ENCODE measurements around the gene MAPRE3. TPM values are rescaled to one million over a fixed set of nuclear protein-coding genes. Genes with fewer than 3 reads are reported as not detected.

Gene MAPRE3
- total and polyA plus RNA-seq, 5 donors from 2014 or later = 0.38 to 1.7 (median 0.68) TPM

- H3K27me3 ChIP-seq (ENCODE audit: control insufficient read depth, insufficient read depth, low read length) = no peaks in the 10 kb centered on the region
- H3K4me1 ChIP-seq (ENCODE audit: control insufficient read depth, insufficient read depth, low read length, poor library complexity, severe bottlenecking) = no peaks in the 10 kb centered on the region
- H3K36me3 Mint-ChIP-seq = peaks cover 7% of the 10 kb centered on the region
- H3K27me3 Mint-ChIP-seq = no peaks in the 10 kb centered on the region
- H3K4me3 Mint-ChIP-seq = no peak overlapping the region
- H3K9me3 ChIP-seq (ENCODE audit: control insufficient read depth in 2 of 2, low read length in 2 of 2) = no peaks in the 10 kb centered on the region
- no peak overlapping the region for H3K27ac ChIP-seq (ENCODE audit: insufficient read depth, low read length, poor library complexity, severe bottlenecking)
- ATAC-seq (ENCODE audit: low read depth in 2 of 2) = no peak
- no peak overlapping the region for H3K27ac Mint-ChIP-seq
- no peaks in the 10 kb centered on the region for H3K9me3 Mint-ChIP-seq
- no peak for DNase-seq
- no peak overlapping the region for H3K4me3 ChIP-seq (ENCODE audit: low read depth, low read length)
- no peaks in the 10 kb centered on the region for H3K4me1 Mint-ChIP-seq
- H3K36me3 ChIP-seq (ENCODE audit: control insufficient read depth, insufficient read depth, low read length) = no peaks in the 10 kb centered on the region
Observed at GRCh38 chr2:27019931-27020855, 49.8 kb downstream of the MAPRE3 start.

- Mint-ChIP-seq H3K4me3 (no peak overlapping the region), H3K27ac (peak overlapping the region in 1 of 3 donors; percentile 38), H3K4me1 (no peaks in the 10 kb centered on the region)
Observed at GRCh38 chr2:27021253-27022049, 51.0 kb downstream of the MAPRE3 start.

GRCh38 chr2:27023740-27024139 is 53.3 kb downstream of the MAPRE3 start:
- Mint-ChIP-seq H3K27me3 (no peaks in the 10 kb centered on the region), H3K36me3 (peaks cover 7% of the 10 kb centered on the region), H3K9me3 (no peaks in the 10 kb centered on the region), H3K27ac (no peak overlapping the region), H3K4me3 (no peak overlapping the region), H3K4me1 (no peaks in the 10 kb centered on the region)
- no peaks in the 10 kb centered on the region for H3K4me1 ChIP-seq (ENCODE audit: control insufficient read depth, insufficient read depth, low read length, poor library complexity, severe bottlenecking)
- DNase-seq (no peak), ATAC-seq (ENCODE audit: low read depth in 2 of 2) (no peak)
- no peak overlapping the region for H3K27ac ChIP-seq (ENCODE audit: insufficient read depth, low read length, poor library complexity, severe bottlenecking)
- H3K9me3 ChIP-seq (ENCODE audit: control insufficient read depth in 2 of 2, low read length in 2 of 2) = no peaks in the 10 kb centered on the region
- no peaks in the 10 kb centered on the region for H3K27me3 ChIP-seq (ENCODE audit: control insufficient read depth, insufficient read depth, low read length)
- peaks cover 4% of the 10 kb centered on the region for H3K36me3 ChIP-seq (ENCODE audit: control insufficient read depth, insufficient read depth, low read length)
- H3K4me3 ChIP-seq (ENCODE audit: low read depth, low read length) = no peak overlapping the region

More at GRCh38 chr2:27021253-27022049, 51.0 kb downstream of the MAPRE3 start:
- H3K36me3 Mint-ChIP-seq = peaks cover 7% of the 10 kb centered on the region
- no peak overlapping the region for H3K27ac ChIP-seq (ENCODE audit: insufficient read depth, low read length, poor library complexity, severe bottlenecking)
- H3K9me3 ChIP-seq (ENCODE audit: control insufficient read depth in 2 of 2, low read length in 2 of 2) = no peaks in the 10 kb centered on the region
- H3K4me1 ChIP-seq (ENCODE audit: control insufficient read depth, insufficient read depth, low read length, poor library complexity, severe bottlenecking) = no peaks in the 10 kb centered on the region
- no peak for ATAC-seq (ENCODE audit: low read depth in 2 of 2)
- no peak overlapping the region for H3K4me3 ChIP-seq (ENCODE audit: low read depth, low read length)
- no peak for DNase-seq
- peaks cover 4% of the 10 kb centered on the region for H3K36me3 ChIP-seq (ENCODE audit: control insufficient read depth, insufficient read depth, low read length)
- no peaks in the 10 kb centered on the region for H3K27me3 ChIP-seq (ENCODE audit: control insufficient read depth, insufficient read depth, low read length)
- no peaks in the 10 kb centered on the region for H3K27me3 Mint-ChIP-seq
- no peaks in the 10 kb centered on the region for H3K9me3 Mint-ChIP-seq

GRCh38 chr2:27024188-27024587 is 53.8 kb downstream of the MAPRE3 start:
- Mint-ChIP-seq H3K27ac (no peak overlapping the region), H3K4me3 (no peak overlapping the region), H3K4me1 (peaks cover 0 to 1% (median under 1%) of the 10 kb centered on the region in 4 donors), H3K27me3 (no peaks in the 10 kb centered on the region), H3K36me3 (peaks cover 7% of the 10 kb centered on the region), H3K9me3 (no peaks in the 10 kb centered on the region)
- H3K36me3 ChIP-seq (ENCODE audit: control insufficient read depth, insufficient read depth, low read length) = peaks cover 4% of the 10 kb centered on the region
- no peaks in the 10 kb centered on the region for H3K4me1 ChIP-seq (ENCODE audit: control insufficient read depth, insufficient read depth, low read length, poor library complexity, severe bottlenecking)
- DNase-seq (no peak), ATAC-seq (ENCODE audit: low read depth in 2 of 2) (no peak)
- no peaks in the 10 kb centered on the region for H3K27me3 ChIP-seq (ENCODE audit: control insufficient read depth, insufficient read depth, low read length)
- H3K4me3 ChIP-seq (ENCODE audit: low read depth, low read length) = no peak overlapping the region
- no peaks in the 10 kb centered on the region for H3K9me3 ChIP-seq (ENCODE audit: control insufficient read depth in 2 of 2, low read length in 2 of 2)
- no peak overlapping the region for H3K27ac ChIP-seq (ENCODE audit: insufficient read depth, low read length, poor library complexity, severe bottlenecking)

- DNase-seq (no peak), ATAC-seq (ENCODE audit: low read depth in 2 of 2) (no peak)
- H3K36me3 Mint-ChIP-seq = peaks cover 10% of the 10 kb centered on the region
- Histone ChIP-seq H3K9me3 (ENCODE audit: control insufficient read depth in 2 of 2, low read length in 2 of 2) (no peaks in the 10 kb centered on the region), H3K27ac (ENCODE audit: insufficient read depth, low read length, poor library complexity, severe bottlenecking) (no peak overlapping the region), H3K27me3 (ENCODE audit: control insufficient read depth, insufficient read depth, low read length) (no peaks in the 10 kb centered on the region), H3K4me3 (ENCODE audit: low read depth, low read length) (no peak overlapping the region), H3K4me1 (ENCODE audit: control insufficient read depth, insufficient read depth, low read length, poor library complexity, severe bottlenecking) (no peaks in the 10 kb centered on the region), H3K36me3 (ENCODE audit: control insufficient read depth, insufficient read depth, low read length) (peaks cover 4% of the 10 kb centered on the region)
- no peaks in the 10 kb centered on the region for H3K9me3 Mint-ChIP-seq
- no peaks in the 10 kb centered on the region for H3K27me3 Mint-ChIP-seq
- no peak overlapping the region for H3K27ac Mint-ChIP-seq
- no peak overlapping the region for H3K4me3 Mint-ChIP-seq
- peaks cover 0 to 7% (median 5%) of the 10 kb centered on the region in 4 donors for H3K4me1 Mint-ChIP-seq
Observed at GRCh38 chr2:27024812-27025211, 54.4 kb downstream of the MAPRE3 start.

GRCh38 chr2:27025281-27025800 is 54.9 kb downstream of the MAPRE3 start:
- ATAC-seq (ENCODE audit: low read depth in 2 of 2) = no peak
- Histone ChIP-seq H3K4me3 (ENCODE audit: low read depth, low read length) (no peak overlapping the region), H3K9me3 (ENCODE audit: control insufficient read depth in 2 of 2, low read length in 2 of 2) (no peaks in the 10 kb centered on the region), H3K27me3 (ENCODE audit: control insufficient read depth, insufficient read depth, low read length) (no peaks in the 10 kb centered on the region), H3K4me1 (ENCODE audit: control insufficient read depth, insufficient read depth, low read length, poor library complexity, severe bottlenecking) (no peaks in the 10 kb centered on the region), H3K27ac (ENCODE audit: insufficient read depth, low read length, poor library complexity, severe bottlenecking) (no peak overlapping the region), H3K36me3 (ENCODE audit: control insufficient read depth, insufficient read depth, low read length) (peaks cover 4% of the 10 kb centered on the region)
- DNase-seq = no peak
- H3K4me1 Mint-ChIP-seq = peaks cover 2 to 10% (median 7%) of the 10 kb centered on the region in 4 donors
- no peak overlapping the region for H3K27ac Mint-ChIP-seq
- no peaks in the 10 kb centered on the region for H3K9me3 Mint-ChIP-seq
- peaks cover 15% of the 10 kb centered on the region for H3K36me3 Mint-ChIP-seq
- no peaks in the 10 kb centered on the region for H3K27me3 Mint-ChIP-seq
- H3K4me3 Mint-ChIP-seq = no peak overlapping the region

- peaks cover 4% of the 10 kb centered on the region for H3K36me3 ChIP-seq (ENCODE audit: control insufficient read depth, insufficient read depth, low read length)
- no peaks in the 10 kb centered on the region for H3K9me3 ChIP-seq (ENCODE audit: control insufficient read depth in 2 of 2, low read length in 2 of 2)
- Mint-ChIP-seq H3K4me3 (no peak overlapping the region), H3K36me3 (peaks cover 16% of the 10 kb centered on the region), H3K27me3 (no peaks in the 10 kb centered on the region), H3K27ac (no peak overlapping the region), H3K9me3 (no peaks in the 10 kb centered on the region), H3K4me1 (peaks cover 5 to 16% (median 9%) of the 10 kb centered on the region in 4 donors)
- no peak overlapping the region for H3K27ac ChIP-seq (ENCODE audit: insufficient read depth, low read length, poor library complexity, severe bottlenecking)
- H3K4me1 ChIP-seq (ENCODE audit: control insufficient read depth, insufficient read depth, low read length, poor library complexity, severe bottlenecking) = no peaks in the 10 kb centered on the region
- ATAC-seq (ENCODE audit: low read depth in 2 of 2) = no peak
- no peaks in the 10 kb centered on the region for H3K27me3 ChIP-seq (ENCODE audit: control insufficient read depth, insufficient read depth, low read length)
- no peak overlapping the region for H3K4me3 ChIP-seq (ENCODE audit: low read depth, low read length)
- no peak for DNase-seq
Observed at GRCh38 chr2:27025861-27026851, 55.7 kb downstream of the MAPRE3 start.
